ENCODE results near the gene RNF224. TPM values are rescaled to one million over a fixed set of nuclear protein-coding genes. Genes with fewer than 3 reads are reported as not detected.

The RNF224 gene
- total and polyA plus RNA-seq, 10 of the 15 experiments (the other 5 are each of a cell fraction or from before 2014, with no cell fraction given), result not detected

DNA sequence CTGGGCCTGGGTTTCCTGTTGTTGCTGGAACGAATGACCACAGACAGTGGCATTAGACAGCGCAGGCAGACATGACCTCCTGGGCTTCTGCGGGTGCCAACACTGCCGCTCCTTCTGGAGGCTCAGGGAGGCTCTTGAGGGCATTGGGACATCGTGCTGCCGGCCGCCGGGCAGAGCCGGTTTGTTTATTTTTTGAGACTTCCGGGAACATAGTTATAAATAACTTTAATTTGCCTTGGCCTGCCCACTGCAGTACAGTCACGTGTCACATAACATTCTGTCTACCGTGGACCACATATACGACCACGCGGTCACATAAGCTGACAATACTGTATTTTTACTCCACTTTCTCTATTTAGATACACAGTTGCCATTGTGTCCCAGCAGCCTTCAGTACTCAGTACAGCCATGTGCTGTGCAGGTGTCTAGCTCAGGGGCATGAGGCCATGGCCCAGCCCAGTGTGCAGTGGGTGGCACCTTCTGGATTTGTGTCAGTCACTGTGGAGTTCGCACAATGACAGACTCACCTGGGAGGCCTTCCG is 42.0 kb downstream of the RNF224 start:
- peaks cover 22% of the 10 kb centered on the region for H3K4me1 ChIP-seq (ENCODE audit: control insufficient read depth, insufficient read depth, low read length)
- H3K36me3 ChIP-seq (ENCODE audit: control insufficient read depth in 2 of 2, insufficient read depth in 2 of 2, low read length in 1 of 2), result peaks cover 6 to 16% of the 10 kb centered on the region in 2 experiments; a peak in 3 of 4 replicates
- RAD21 ChIA-PET (ENCODE audit: unreplicated experiment), result interaction anchor here (0.7 to 1.9 kb wide), 2 partner anchors 8 to 28 kb away, joined by 3 to 5 read pairs; partner anchors contain the start of genes TOR4A and TUBB4B
- intact Hi-C loops (cut with micrococcal nuclease; ENCODE audit: unreplicated experiment), result no loop called here
- SMC1A ChIA-PET (ENCODE audit: uncharacterized antibody, unreplicated experiment), result no interaction called here
- H4K20me1 ChIP-seq (ENCODE audit: control insufficient read depth, insufficient read depth), result no peaks in the 10 kb centered on the region
- 0 out of 2 replicates have a peak, but pooled peaks cover 2% of the 10 kb centered on the region for H3K79me2 ChIP-seq (ENCODE audit: control insufficient read depth, insufficient read depth, low read length)
- CTCF ChIA-PET, result interaction anchor here (1.1 to 2.6 kb wide), 2 partner anchors 32 to 33 kb away, joined by 4 to 11 read pairs; no protein-coding TSS in a partner anchor
- FAIRE-seq, result peak; percentile 91
- 8% methylated on average over 17 of the region's 17 CpGs for WGBS (ENCODE audit: insufficient coverage, insufficient replicate concordance, low lambda C conversion rate, missing lambda C conversion rate)
- peak; percentile 64 for ATAC-seq
- BruUV-seq (replicated peaks), result no TSS peak
- in situ Hi-C loops (cut with MboI), result no loop called here
- POLR2A ChIA-PET, result interaction anchor here (0.6 to 1.0 kb wide), 3 partner anchors 27 to 88 kb away, joined by 3 read pairs; partner anchors contain the start of gene TPRN
- H2AFZ ChIP-seq (ENCODE audit: control insufficient read depth, low read depth, low read length), result no peak overlapping the region
- peak; percentile 34 for DNase-seq (ENCODE audit: low read depth, low spot score)
- H3K27me3 ChIP-seq (replicated peaks in 1 of 2; ENCODE audit: control insufficient read depth in 2 of 2, insufficient read depth in 2 of 2, low read length in 1 of 2), result no peaks in the 10 kb centered on the region
- no peaks in the 10 kb centered on the region for H3K9me3 ChIP-seq (replicated peaks; ENCODE audit: control insufficient read depth, insufficient read depth, low read length)
- peak overlapping the region; percentile 46; the same call in 1 of the 2 replicates for H3K4me3 ChIP-seq
- peak overlapping the region; percentile 28; the same call in 1 of the 2 replicates for H3K9ac ChIP-seq (ENCODE audit: control insufficient read depth, insufficient read depth, low read length)
- peak overlapping the region; percentile 68 for H3K4me2 ChIP-seq (ENCODE audit: control insufficient read depth, insufficient read depth)
- peak overlapping the region; percentile 47 for H3K27ac ChIP-seq (ENCODE audit: control insufficient read depth, insufficient read depth)
- no peak for TF ChIP-seq RELA (IDR thresholded peaks at IDR 0.05; ENCODE audit: borderline replicate concordance, partially characterized antibody)
- TF ChIP-seq, protein P1, sequence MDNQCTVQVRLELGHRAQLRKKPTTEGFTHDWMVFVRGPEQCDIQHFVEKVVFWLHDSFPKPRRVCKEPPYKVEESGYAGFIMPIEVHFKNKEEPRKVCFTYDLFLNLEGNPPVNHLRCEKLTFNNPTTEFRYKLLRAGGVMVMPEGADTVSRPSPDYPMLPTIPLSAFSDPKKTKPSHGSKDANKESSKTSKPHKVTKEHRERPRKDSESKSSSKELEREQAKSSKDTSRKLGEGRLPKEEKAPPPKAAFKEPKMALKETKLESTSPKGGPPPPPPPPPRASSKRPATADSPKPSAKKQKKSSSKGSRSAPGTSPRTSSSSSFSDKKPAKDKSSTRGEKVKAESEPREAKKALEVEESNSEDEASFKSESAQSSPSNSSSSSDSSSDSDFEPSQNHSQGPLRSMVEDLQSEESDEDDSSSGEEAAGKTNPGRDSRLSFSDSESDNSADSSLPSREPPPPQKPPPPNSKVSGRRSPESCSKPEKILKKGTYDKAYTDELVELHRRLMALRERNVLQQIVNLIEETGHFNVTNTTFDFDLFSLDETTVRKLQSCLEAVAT (IDR thresholded peaks at IDR 0.05), result 0 out of 2 replicates have a peak, but pooled peaks have one; percentile 5
- TF ChIP-seq, protein P2, sequence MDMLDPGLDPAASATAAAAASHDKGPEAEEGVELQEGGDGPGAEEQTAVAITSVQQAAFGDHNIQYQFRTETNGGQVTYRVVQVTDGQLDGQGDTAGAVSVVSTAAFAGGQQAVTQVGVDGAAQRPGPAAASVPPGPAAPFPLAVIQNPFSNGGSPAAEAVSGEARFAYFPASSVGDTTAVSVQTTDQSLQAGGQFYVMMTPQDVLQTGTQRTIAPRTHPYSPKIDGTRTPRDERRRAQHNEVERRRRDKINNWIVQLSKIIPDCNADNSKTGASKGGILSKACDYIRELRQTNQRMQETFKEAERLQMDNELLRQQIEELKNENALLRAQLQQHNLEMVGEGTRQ (IDR thresholded peaks at IDR 0.05; ENCODE audit: borderline replicate concordance, low read depth, low read length), result peak; percentile 32
- TF ChIP-seq RAD51 (IDR thresholded peaks at IDR 0.05), result peak; percentile 88
- TF ChIP-seq YY1 (IDR thresholded peaks at IDR 0.05; ENCODE audit: low read depth, low read length), result 0 out of 2 replicates have a peak, but pooled peaks have one; percentile 20
- 0 out of 2 replicates have a peak, but pooled peaks have one; percentile 3 for TF ChIP-seq RUNX3 (IDR thresholded peaks at IDR 0.05; ENCODE audit: low read length)
- TF ChIP-seq, protein P3, sequence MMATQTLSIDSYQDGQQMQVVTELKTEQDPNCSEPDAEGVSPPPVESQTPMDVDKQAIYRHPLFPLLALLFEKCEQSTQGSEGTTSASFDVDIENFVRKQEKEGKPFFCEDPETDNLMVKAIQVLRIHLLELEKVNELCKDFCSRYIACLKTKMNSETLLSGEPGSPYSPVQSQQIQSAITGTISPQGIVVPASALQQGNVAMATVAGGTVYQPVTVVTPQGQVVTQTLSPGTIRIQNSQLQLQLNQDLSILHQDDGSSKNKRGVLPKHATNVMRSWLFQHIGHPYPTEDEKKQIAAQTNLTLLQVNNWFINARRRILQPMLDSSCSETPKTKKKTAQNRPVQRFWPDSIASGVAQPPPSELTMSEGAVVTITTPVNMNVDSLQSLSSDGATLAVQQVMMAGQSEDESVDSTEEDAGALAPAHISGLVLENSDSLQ (IDR thresholded peaks at IDR 0.05), result peak; percentile 34; the same call in 1 of the 2 replicates
- TF ChIP-seq, protein P4, sequence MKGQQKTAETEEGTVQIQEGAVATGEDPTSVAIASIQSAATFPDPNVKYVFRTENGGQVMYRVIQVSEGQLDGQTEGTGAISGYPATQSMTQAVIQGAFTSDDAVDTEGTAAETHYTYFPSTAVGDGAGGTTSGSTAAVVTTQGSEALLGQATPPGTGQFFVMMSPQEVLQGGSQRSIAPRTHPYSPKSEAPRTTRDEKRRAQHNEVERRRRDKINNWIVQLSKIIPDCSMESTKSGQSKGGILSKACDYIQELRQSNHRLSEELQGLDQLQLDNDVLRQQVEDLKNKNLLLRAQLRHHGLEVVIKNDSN (IDR thresholded peaks at IDR 0.05; ENCODE audit: borderline replicate concordance, extremely low read length, insufficient read depth, low read depth, low read length), result peak; percentile 52
- TF ChIP-seq, protein P5, sequence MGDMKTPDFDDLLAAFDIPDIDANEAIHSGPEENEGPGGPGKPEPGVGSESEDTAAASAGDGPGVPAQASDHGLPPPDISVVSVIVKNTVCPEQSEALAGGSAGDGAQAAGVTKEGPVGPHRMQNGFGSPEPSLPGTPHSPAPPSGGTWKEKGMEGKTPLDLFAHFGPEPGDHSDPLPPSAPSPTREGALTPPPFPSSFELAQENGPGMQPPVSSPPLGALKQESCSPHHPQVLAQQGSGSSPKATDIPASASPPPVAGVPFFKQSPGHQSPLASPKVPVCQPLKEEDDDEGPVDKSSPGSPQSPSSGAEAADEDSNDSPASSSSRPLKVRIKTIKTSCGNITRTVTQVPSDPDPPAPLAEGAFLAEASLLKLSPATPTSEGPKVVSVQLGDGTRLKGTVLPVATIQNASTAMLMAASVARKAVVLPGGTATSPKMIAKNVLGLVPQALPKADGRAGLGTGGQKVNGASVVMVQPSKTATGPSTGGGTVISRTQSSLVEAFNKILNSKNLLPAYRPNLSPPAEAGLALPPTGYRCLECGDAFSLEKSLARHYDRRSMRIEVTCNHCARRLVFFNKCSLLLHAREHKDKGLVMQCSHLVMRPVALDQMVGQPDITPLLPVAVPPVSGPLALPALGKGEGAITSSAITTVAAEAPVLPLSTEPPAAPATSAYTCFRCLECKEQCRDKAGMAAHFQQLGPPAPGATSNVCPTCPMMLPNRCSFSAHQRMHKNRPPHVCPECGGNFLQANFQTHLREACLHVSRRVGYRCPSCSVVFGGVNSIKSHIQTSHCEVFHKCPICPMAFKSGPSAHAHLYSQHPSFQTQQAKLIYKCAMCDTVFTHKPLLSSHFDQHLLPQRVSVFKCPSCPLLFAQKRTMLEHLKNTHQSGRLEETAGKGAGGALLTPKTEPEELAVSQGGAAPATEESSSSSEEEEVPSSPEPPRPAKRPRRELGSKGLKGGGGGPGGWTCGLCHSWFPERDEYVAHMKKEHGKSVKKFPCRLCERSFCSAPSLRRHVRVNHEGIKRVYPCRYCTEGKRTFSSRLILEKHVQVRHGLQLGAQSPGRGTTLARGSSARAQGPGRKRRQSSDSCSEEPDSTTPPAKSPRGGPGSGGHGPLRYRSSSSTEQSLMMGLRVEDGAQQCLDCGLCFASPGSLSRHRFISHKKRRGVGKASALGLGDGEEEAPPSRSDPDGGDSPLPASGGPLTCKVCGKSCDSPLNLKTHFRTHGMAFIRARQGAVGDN (IDR thresholded peaks at IDR 0.05), result peak; percentile 98
- TF ChIP-seq, protein P6, sequence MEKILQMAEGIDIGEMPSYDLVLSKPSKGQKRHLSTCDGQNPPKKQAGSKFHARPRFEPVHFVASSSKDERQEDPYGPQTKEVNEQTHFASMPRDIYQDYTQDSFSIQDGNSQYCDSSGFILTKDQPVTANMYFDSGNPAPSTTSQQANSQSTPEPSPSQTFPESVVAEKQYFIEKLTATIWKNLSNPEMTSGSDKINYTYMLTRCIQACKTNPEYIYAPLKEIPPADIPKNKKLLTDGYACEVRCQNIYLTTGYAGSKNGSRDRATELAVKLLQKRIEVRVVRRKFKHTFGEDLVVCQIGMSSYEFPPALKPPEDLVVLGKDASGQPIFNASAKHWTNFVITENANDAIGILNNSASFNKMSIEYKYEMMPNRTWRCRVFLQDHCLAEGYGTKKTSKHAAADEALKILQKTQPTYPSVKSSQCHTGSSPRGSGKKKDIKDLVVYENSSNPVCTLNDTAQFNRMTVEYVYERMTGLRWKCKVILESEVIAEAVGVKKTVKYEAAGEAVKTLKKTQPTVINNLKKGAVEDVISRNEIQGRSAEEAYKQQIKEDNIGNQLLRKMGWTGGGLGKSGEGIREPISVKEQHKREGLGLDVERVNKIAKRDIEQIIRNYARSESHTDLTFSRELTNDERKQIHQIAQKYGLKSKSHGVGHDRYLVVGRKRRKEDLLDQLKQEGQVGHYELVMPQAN (conservative IDR thresholded peaks at IDR 0.05), result 0 out of 2 replicates have a peak, but pooled peaks have one; percentile 39
- peak; percentile 60 for TF ChIP-seq MEF2B (IDR thresholded peaks at IDR 0.05; ENCODE audit: partially characterized antibody, poor library complexity, severe bottlenecking)

Data from GM12878 (cell line).